ENCODE results near the gene FKBP5. TPM values are rescaled to one million over a fixed set of nuclear protein-coding genes. Genes with fewer than 3 reads are reported as not detected.

The FKBP5 gene
- total RNA-seq, 1 donor, result 1.3 TPM

GRCh38 chr6:35561113-35561512, 127.6 kb downstream of the FKBP5 start:
- no peak for TF ChIP-seq CTCF (IDR thresholded peaks at IDR 0.05; ENCODE audit: insufficient read depth, low read depth, low read length)
- DNase-seq (ENCODE audit: low read depth), result no peak
- H3K4me3 ChIP-seq (ENCODE audit: low read depth, low read length), result no peak overlapping the region

- DNase-seq (ENCODE audit: low read depth), result no peak
- TF ChIP-seq CTCF (IDR thresholded peaks at IDR 0.05; ENCODE audit: insufficient read depth, low read depth, low read length), result no peak
- no peak overlapping the region for H3K4me3 ChIP-seq (ENCODE audit: low read depth, low read length)
These were observed 130.1 kb downstream of the FKBP5 start for GRCh38 chr6:35558571-35558970.

GRCh38 chr6:35557239-35557638, 131.5 kb downstream of the FKBP5 start:
- DNase-seq (ENCODE audit: low read depth), result no peak
- TF ChIP-seq CTCF (IDR thresholded peaks at IDR 0.05; ENCODE audit: insufficient read depth, low read depth, low read length), result no peak
- H3K4me3 ChIP-seq (ENCODE audit: low read depth, low read length), result no peak overlapping the region

GRCh38 chr6:35554811-35555210, 133.9 kb downstream of the FKBP5 start:
- TF ChIP-seq CTCF (IDR thresholded peaks at IDR 0.05; ENCODE audit: insufficient read depth, low read depth, low read length), result no peak
- H3K4me3 ChIP-seq (ENCODE audit: low read depth, low read length), result no peak overlapping the region
- DNase-seq (ENCODE audit: low read depth), result no peak

- H3K4me3 ChIP-seq (ENCODE audit: low read depth, low read length), result no peak overlapping the region
- TF ChIP-seq CTCF (IDR thresholded peaks at IDR 0.05; ENCODE audit: insufficient read depth, low read depth, low read length), result no peak
- no peak for DNase-seq (ENCODE audit: low read depth)
These were observed 135.4 kb downstream of the FKBP5 start for GRCh38 chr6:35553315-35553714.

GRCh38 chr6:35552285-35552917, 136.3 kb downstream of the FKBP5 start:
- no peak overlapping the region for H3K4me3 ChIP-seq (ENCODE audit: low read depth, low read length)
- DNase-seq (ENCODE audit: low read depth), result peak; percentile 33
- TF ChIP-seq CTCF (IDR thresholded peaks at IDR 0.05; ENCODE audit: insufficient read depth, low read depth, low read length), result peak; percentile 85

- TF ChIP-seq CTCF (IDR thresholded peaks at IDR 0.05; ENCODE audit: insufficient read depth, low read depth, low read length), result no peak
- no peak overlapping the region for H3K4me3 ChIP-seq (ENCODE audit: low read depth, low read length)
- DNase-seq (ENCODE audit: low read depth), result no peak
These were observed 138.3 kb downstream of the FKBP5 start for GRCh38 chr6:35550437-35550836.
